Activated CD4-positive, alpha-beta T cell treated with anti-CD3 and anti-CD28 coated beads, Interleukin-2, amount 10 ng/mL, durations not matched to agents 7 days and 5 days (primary cell): ENCODE data around the gene MED26. TPM values are rescaled to one million over a fixed set of nuclear protein-coding genes. Genes with fewer than 3 reads are reported as not detected.

ENCODE experiments used
- CTCF ChIA-PET: fragments of 350-600 bp; sonication (Branson Sonifier 250); formaldehyde crosslinking; loops from one replicate; lab custom pipeline; 2021; ENCODE audit warnings: antibody characterized with exemption; lab: Charles Lee
- POLR2A ChIA-PET: fragments of 350-600 bp; sonication (Branson Sonifier 250); formaldehyde crosslinking; loops from one replicate; lab custom pipeline; 2021; ENCODE audit warnings: antibody characterized with exemption; lab: Charles Lee
- DNase-seq: peaks from one replicate; pipeline ENCODE4 v3.0.0-alpha.2; 2020
- H3K27ac Mint-ChIP-seq: one replicate; pipeline ENCODE4 v1.8.0; 2021; ENCODE audit warnings: mild to moderate bottlenecking, moderate library complexity, mixed read lengths
- H3K27me3 Mint-ChIP-seq: one replicate; pipeline ENCODE4 v1.8.0; 2021; ENCODE audit warnings: mixed read lengths
- H3K36me3 Mint-ChIP-seq: one replicate; pipeline ENCODE4 v1.8.0; 2021; ENCODE audit warnings: low read depth, mixed read lengths
- H3K4me1 Mint-ChIP-seq: one replicate; pipeline ENCODE4 v1.8.0; 2021; ENCODE audit warnings: mixed read lengths
- H3K4me3 Mint-ChIP-seq: one replicate; pipeline ENCODE4 v1.8.0; 2021; ENCODE audit warnings: mild to moderate bottlenecking, moderate library complexity, mixed read lengths
- H3K9me3 Mint-ChIP-seq: one replicate; pipeline ENCODE4 v1.8.0; 2021; ENCODE audit warnings: mixed read lengths
- total RNA-seq, 2 experiments: library from RNA; stranded (reverse); gene quantifications; one replicate each; pipeline ENCODE4 v1.2.3, GENCODE V29; 2021

MED26 gene
- total RNA-seq, 2 experiments from 2014 or later: 14.6 to 15.6 TPM

GRCh38 chr19:16593181-16593580, 34.8 kb downstream of the MED26 start:
- no peak for DNase-seq
- ChIA-PET POLR2A (no interaction called here), CTCF (interaction anchor here (1.5 kb wide), 1 partner anchor 9 kb away, joined by 6 read pairs; no protein-coding TSS in a partner anchor)
- Mint-ChIP-seq H3K36me3 (peaks cover 5% of the 10 kb centered on the region), H3K4me3 (no peak overlapping the region), H3K27me3 (no peaks in the 10 kb centered on the region), H3K4me1 (peaks cover 83% of the 10 kb centered on the region), H3K9me3 (no peaks in the 10 kb centered on the region), H3K27ac (no peak overlapping the region)

- peaks cover 5% of the 10 kb centered on the region for H3K36me3 Mint-ChIP-seq
Observed at GRCh38 chr19:16591803-16592556, 36.0 kb downstream of the MED26 start.

GRCh38 chr19:16590876-16591802, 36.9 kb downstream of the MED26 start:
- DNase-seq: no peak
- ChIA-PET POLR2A (no interaction called here), CTCF (interaction anchor here (1.1 to 1.3 kb wide), 3 partner anchors 10 to 19 kb away, joined by 3 to 4 read pairs (median 3); no protein-coding TSS in a partner anchor)
- Mint-ChIP-seq H3K4me3 (no peak overlapping the region), H3K27me3 (no peaks in the 10 kb centered on the region), H3K4me1 (peaks cover 90% of the 10 kb centered on the region), H3K27ac (no peak overlapping the region), H3K9me3 (no peaks in the 10 kb centered on the region), H3K36me3 (peaks cover 5% of the 10 kb centered on the region)

More at GRCh38 chr19:16591803-16592556, 36.0 kb downstream of the MED26 start:
- Mint-ChIP-seq H3K9me3 (no peaks in the 10 kb centered on the region), H3K4me1 (peaks cover 88% of the 10 kb centered on the region), H3K27ac (no peak overlapping the region), H3K27me3 (no peaks in the 10 kb centered on the region), H3K4me3 (no peak overlapping the region)
- CTCF ChIA-PET: interaction anchor here (1.0 to 1.3 kb wide), 4 partner anchors 8 to 18 kb away, joined by 3 to 4 read pairs (median 3); no protein-coding TSS in a partner anchor
- DNase-seq: no peak
- POLR2A ChIA-PET: no interaction called here

- POLR2A ChIA-PET: no interaction called here
- H3K4me3 Mint-ChIP-seq: no peak overlapping the region
Observed at GRCh38 chr19:16589917-16590316, 38.1 kb downstream of the MED26 start.

GRCh38 chr19:16588824-16589577, 39.0 kb downstream of the MED26 start:
- Mint-ChIP-seq H3K27ac (peak overlapping the region; percentile 88), H3K4me1 (peaks cover 90% of the 10 kb centered on the region), H3K27me3 (no peaks in the 10 kb centered on the region), H3K4me3 (no peak overlapping the region), H3K36me3 (peaks cover 5% of the 10 kb centered on the region), H3K9me3 (no peaks in the 10 kb centered on the region)
- CTCF ChIA-PET: interaction anchor here (1.3 to 1.7 kb wide), 2 partner anchors 10 to 38 kb away, joined by 3 to 4 read pairs; no protein-coding TSS in a partner anchor
- POLR2A ChIA-PET: interaction anchor here (0.6 kb wide), 1 partner anchor 1256 kb away, joined by 3 read pairs; no protein-coding TSS in a partner anchor
- DNase-seq: no peak

More at GRCh38 chr19:16589917-16590316, 38.1 kb downstream of the MED26 start:
- Mint-ChIP-seq H3K27ac (no peak overlapping the region), H3K4me1 (peaks cover 90% of the 10 kb centered on the region), H3K36me3 (peaks cover 5% of the 10 kb centered on the region), H3K27me3 (no peaks in the 10 kb centered on the region), H3K9me3 (no peaks in the 10 kb centered on the region)
- CTCF ChIA-PET: interaction anchor here (0.9 kb wide), 1 partner anchor 10 kb away, joined by 3 read pairs; no protein-coding TSS in a partner anchor
- DNase-seq: no peak

GRCh38 chr19:16587833-16588823, 39.9 kb downstream of the MED26 start:
- peak; percentile 66 for DNase-seq
- H3K4me3 Mint-ChIP-seq: peak overlapping the region; percentile 58
- H3K9me3 Mint-ChIP-seq: no peaks in the 10 kb centered on the region
- ChIA-PET CTCF (interaction anchor here (0.6 to 1.9 kb wide), 8 partner anchors 9 to 214 kb away, joined by 3 to 4 read pairs (median 4); no protein-coding TSS in a partner anchor), POLR2A (interaction anchor here (0.6 to 1.3 kb wide), 3 partner anchors 40 to 1500 kb away, joined by 3 to 5 read pairs (median 3); partner anchors contain the start of gene MED26)
- H3K36me3 Mint-ChIP-seq: peaks cover 2% of the 10 kb centered on the region
- H3K27ac Mint-ChIP-seq: peak overlapping the region; percentile 88
- peaks cover 90% of the 10 kb centered on the region for H3K4me1 Mint-ChIP-seq
- H3K27me3 Mint-ChIP-seq: no peaks in the 10 kb centered on the region

DNA sequence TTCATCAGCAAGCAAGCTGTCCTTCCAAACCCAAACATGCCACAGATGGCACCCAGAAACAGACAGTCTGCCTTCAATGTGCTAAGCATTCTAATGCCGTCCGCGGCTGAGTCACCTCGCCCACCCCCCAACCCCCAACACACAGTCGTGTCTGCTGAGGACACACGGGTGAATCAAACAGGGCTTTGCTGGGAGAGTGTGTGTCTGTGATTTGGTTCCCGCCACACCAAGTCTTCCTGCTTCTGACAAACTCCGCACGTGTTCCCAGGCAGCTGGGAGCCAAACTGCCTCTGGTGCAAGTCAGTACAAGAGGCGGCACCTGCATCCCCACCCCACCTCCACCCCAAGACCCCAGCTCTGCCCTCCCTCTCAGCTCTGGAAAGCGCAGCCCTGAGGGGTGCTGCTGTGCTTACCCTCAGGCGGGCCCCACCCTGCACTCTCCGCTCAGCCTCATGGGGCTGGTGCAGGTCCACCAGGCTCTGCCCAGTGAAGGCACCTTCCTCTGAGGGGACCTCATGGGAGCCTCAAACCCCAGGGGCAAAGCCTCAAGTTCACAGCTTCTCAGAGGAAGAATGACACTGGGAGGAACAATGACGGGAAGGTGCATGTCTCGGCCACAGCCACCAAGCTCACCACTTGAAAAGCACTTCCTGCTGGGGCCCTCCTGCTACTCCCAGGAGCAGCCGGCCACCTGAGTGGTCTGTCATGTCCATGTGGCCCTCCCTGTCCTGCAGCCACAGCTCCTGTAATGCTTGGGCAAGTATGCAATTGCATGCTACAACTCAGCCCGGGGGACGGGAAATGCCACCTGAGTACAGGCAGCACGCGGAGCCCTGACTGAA, 40.8 kb downstream of the MED26 start:
- H3K36me3 Mint-ChIP-seq: no peaks in the 10 kb centered on the region
- no peaks in the 10 kb centered on the region for H3K9me3 Mint-ChIP-seq
- peak overlapping the region; percentile 88 for H3K27ac Mint-ChIP-seq
- peak; percentile 72 for DNase-seq
- POLR2A ChIA-PET: interaction anchor here (1.3 kb wide), 1 partner anchor 41 kb away, joined by 5 read pairs; the partner anchor contains the start of gene MED26
- CTCF ChIA-PET: interaction anchor here (0.5 to 1.9 kb wide), 10 partner anchors 9 to 215 kb away, joined by 3 to 5 read pairs (median 4); no protein-coding TSS in a partner anchor
- H3K4me1 Mint-ChIP-seq: peaks cover 90% of the 10 kb centered on the region
- H3K4me3 Mint-ChIP-seq: peak overlapping the region; percentile 58
- H3K27me3 Mint-ChIP-seq: no peaks in the 10 kb centered on the region

DNA sequence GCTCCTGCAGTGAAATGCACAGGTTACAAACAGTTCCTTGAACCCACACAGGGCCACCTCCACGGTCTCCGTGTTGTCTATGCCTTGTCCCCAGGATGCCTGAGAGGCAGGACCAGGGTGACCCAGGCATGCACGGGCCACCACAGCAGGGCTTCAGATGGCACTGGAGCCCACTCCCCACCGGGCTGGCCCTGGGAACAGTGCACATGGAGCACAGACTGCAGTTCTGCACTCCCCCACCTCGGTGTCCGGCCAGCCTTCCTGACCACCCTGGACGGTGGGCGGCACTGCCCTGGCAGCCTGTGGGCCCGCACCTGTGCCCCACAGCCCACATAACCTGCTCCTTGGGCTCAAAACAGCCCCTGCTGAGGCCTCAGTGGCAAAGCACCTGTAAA, 41.5 kb downstream of the MED26 start:
- Mint-ChIP-seq H3K36me3 (no peaks in the 10 kb centered on the region), H3K27me3 (no peaks in the 10 kb centered on the region), H3K27ac (peak overlapping the region; percentile 88), H3K9me3 (no peaks in the 10 kb centered on the region), H3K4me1 (peaks cover 90% of the 10 kb centered on the region), H3K4me3 (peak overlapping the region; percentile 58)
- CTCF ChIA-PET: interaction anchor here (0.5 to 1.9 kb wide), 4 partner anchors 23 to 42 kb away, joined by 3 to 5 read pairs (median 4); no protein-coding TSS in a partner anchor
- DNase-seq: no peak
- POLR2A ChIA-PET: interaction anchor here (1.3 kb wide), 1 partner anchor 42 kb away, joined by 5 read pairs; the partner anchor contains the start of gene MED26

- CTCF ChIA-PET: interaction anchor here (0.6 kb wide), 1 partner anchor 115 kb away, joined by 4 read pairs; no protein-coding TSS in a partner anchor
- peak overlapping the region; percentile 58 for H3K4me3 Mint-ChIP-seq
- no peak for DNase-seq
- no peaks in the 10 kb centered on the region for H3K27me3 Mint-ChIP-seq
- POLR2A ChIA-PET: no interaction called here
- peak overlapping the region; percentile 88 for H3K27ac Mint-ChIP-seq
- H3K9me3 Mint-ChIP-seq: no peaks in the 10 kb centered on the region
- peaks cover 87% of the 10 kb centered on the region for H3K4me1 Mint-ChIP-seq
- H3K36me3 Mint-ChIP-seq: no peaks in the 10 kb centered on the region
Observed at GRCh38 chr19:16585808-16586476, 42.1 kb downstream of the MED26 start.
